Measurements from ENCODE around the gene GALNT5.

GALNT5 gene

GRCh38 chr2:157267476-157267875 lies 10.0 kb downstream of the GALNT5 start:
- no CpG with 5 or more reads among the region's 2 CpGs for WGBS (ENCODE audit: extremely low coverage, insufficient coverage, insufficient read length)

GRCh38 chr2:157269060-157269459 lies 11.6 kb downstream of the GALNT5 start:
- Histone ChIP-seq H3K36me3 (ENCODE audit: control insufficient read depth in 1 of 2, insufficient read depth in 2 of 2, low read length in 2 of 2) (no peaks in the 10 kb centered on the region), H2BK120ac (ENCODE audit: insufficient read depth, low read length, poor library complexity) (no peak overlapping the region), H3K27me3 (ENCODE audit: insufficient read depth, low read length) (no peaks in the 10 kb centered on the region), H4K8ac (ENCODE audit: low read depth, low read length) (no peak overlapping the region), H3K27ac (ENCODE audit: low read depth, low read length) (no peak overlapping the region), H3K4me3 (ENCODE audit: low read depth, low read length) (no peak overlapping the region), H2AFZ (ENCODE audit: insufficient read depth, low read length, poor library complexity) (no peak overlapping the region), H3K4ac (ENCODE audit: low read depth, low read length) (no peak overlapping the region), H3K79me1 (ENCODE audit: low read length) (no peaks in the 10 kb centered on the region), H3K18ac (ENCODE audit: low read length) (no peak overlapping the region), H3K23ac (ENCODE audit: low read length) (no peak overlapping the region), H2BK5ac (ENCODE audit: low read depth, low read length, poor library complexity) (no peak overlapping the region), H3K79me2 (ENCODE audit: control insufficient read depth, insufficient read depth, low read length, poor library complexity) (no peaks in the 10 kb centered on the region), H2AK5ac (ENCODE audit: low read length) (no peak overlapping the region), H3K9ac (ENCODE audit: low read length) (no peak overlapping the region), H2BK12ac (ENCODE audit: low read length) (no peak overlapping the region), H3K4me1 (ENCODE audit: control insufficient read depth in 1 of 2, insufficient read depth in 2 of 2, low read length in 2 of 2) (peaks cover 0 to 1% of the 10 kb centered on the region in 2 experiments), H4K91ac (ENCODE audit: low read depth, low read length) (no peak overlapping the region), H3K14ac (ENCODE audit: low read length) (no peak overlapping the region), H3K9me3 (ENCODE audit: insufficient read depth, low read depth, low read length) (no peaks in the 10 kb centered on the region), H3K4me2 (ENCODE audit: low read length) (no peak overlapping the region), H4K12ac (ENCODE audit: low read depth, low read length) (no peak overlapping the region)
- DNase-seq, result no peak
- WGBS (ENCODE audit: extremely low coverage, insufficient coverage, insufficient read length), result no CpG with 5 or more reads among the region's 2 CpGs

More at GRCh38 chr2:157267476-157267875, 10.0 kb downstream of the GALNT5 start:
- Histone ChIP-seq H3K14ac (ENCODE audit: low read length) (no peak overlapping the region), H3K79me2 (ENCODE audit: control insufficient read depth, insufficient read depth, low read length, poor library complexity) (no peaks in the 10 kb centered on the region), H3K4ac (ENCODE audit: low read depth, low read length) (no peak overlapping the region), H2AFZ (ENCODE audit: insufficient read depth, low read length, poor library complexity) (no peak overlapping the region), H3K36me3 (ENCODE audit: control insufficient read depth in 1 of 2, insufficient read depth in 2 of 2, low read length in 2 of 2) (no peaks in the 10 kb centered on the region), H2BK5ac (ENCODE audit: low read depth, low read length, poor library complexity) (no peak overlapping the region), H2BK120ac (ENCODE audit: insufficient read depth, low read length, poor library complexity) (no peak overlapping the region), H3K9me3 (ENCODE audit: insufficient read depth, low read depth, low read length) (no peaks in the 10 kb centered on the region), H3K4me2 (ENCODE audit: low read length) (no peak overlapping the region), H3K4me1 (ENCODE audit: control insufficient read depth in 1 of 2, insufficient read depth in 2 of 2, low read length in 2 of 2) (peaks cover 0 to 1% of the 10 kb centered on the region in 2 experiments), H3K9ac (ENCODE audit: low read length) (no peak overlapping the region), H2AK5ac (ENCODE audit: low read length) (no peak overlapping the region), H3K27me3 (ENCODE audit: insufficient read depth, low read length) (no peaks in the 10 kb centered on the region), H3K23ac (ENCODE audit: low read length) (no peak overlapping the region), H4K12ac (ENCODE audit: low read depth, low read length) (no peak overlapping the region), H3K4me3 (ENCODE audit: low read depth, low read length) (no peak overlapping the region), H3K79me1 (ENCODE audit: low read length) (no peaks in the 10 kb centered on the region), H3K18ac (ENCODE audit: low read length) (no peak overlapping the region), H2BK12ac (ENCODE audit: low read length) (no peak overlapping the region), H3K27ac (ENCODE audit: low read depth, low read length) (no peak overlapping the region), H4K8ac (ENCODE audit: low read depth, low read length) (no peak overlapping the region), H4K91ac (ENCODE audit: low read depth, low read length) (no peak overlapping the region)
- DNase-seq, result peak in 1 of 2 donors; percentile 12

GRCh38 chr2:157269922-157270321 lies 12.4 kb downstream of the GALNT5 start:
- H3K14ac ChIP-seq (ENCODE audit: low read length), result no peak overlapping the region
- H3K27me3 ChIP-seq (ENCODE audit: insufficient read depth, low read length), result no peaks in the 10 kb centered on the region
- no peak overlapping the region for H2AK5ac ChIP-seq (ENCODE audit: low read length)
- no peak overlapping the region for H3K4ac ChIP-seq (ENCODE audit: low read depth, low read length)
- no peak overlapping the region for H3K4me3 ChIP-seq (ENCODE audit: low read depth, low read length)
- no peaks in the 10 kb centered on the region for H3K79me2 ChIP-seq (ENCODE audit: control insufficient read depth, insufficient read depth, low read length, poor library complexity)
- H3K9ac ChIP-seq (ENCODE audit: low read length), result no peak overlapping the region
- peaks cover 0 to 1% of the 10 kb centered on the region in 2 experiments for H3K4me1 ChIP-seq (ENCODE audit: control insufficient read depth in 1 of 2, insufficient read depth in 2 of 2, low read length in 2 of 2)
- no peaks in the 10 kb centered on the region for H3K79me1 ChIP-seq (ENCODE audit: low read length)
- no peak overlapping the region for H4K8ac ChIP-seq (ENCODE audit: low read depth, low read length)
- no peaks in the 10 kb centered on the region for H3K36me3 ChIP-seq (ENCODE audit: control insufficient read depth in 1 of 2, insufficient read depth in 2 of 2, low read length in 2 of 2)
- H3K27ac ChIP-seq (ENCODE audit: low read depth, low read length), result no peak overlapping the region
- DNase-seq, result no peak
- no peak overlapping the region for H3K4me2 ChIP-seq (ENCODE audit: low read length)
- no peak overlapping the region for H2BK120ac ChIP-seq (ENCODE audit: insufficient read depth, low read length, poor library complexity)
- H2BK5ac ChIP-seq (ENCODE audit: low read depth, low read length, poor library complexity), result no peak overlapping the region
- H3K23ac ChIP-seq (ENCODE audit: low read length), result no peak overlapping the region
- no peak overlapping the region for H3K18ac ChIP-seq (ENCODE audit: low read length)
- H2AFZ ChIP-seq (ENCODE audit: insufficient read depth, low read length, poor library complexity), result no peak overlapping the region
- no peak overlapping the region for H4K12ac ChIP-seq (ENCODE audit: low read depth, low read length)
- no peak overlapping the region for H4K91ac ChIP-seq (ENCODE audit: low read depth, low read length)
- WGBS (ENCODE audit: extremely low coverage, insufficient coverage, insufficient read length), result no CpG with 5 or more reads among the region's 2 CpGs
- H2BK12ac ChIP-seq (ENCODE audit: low read length), result no peak overlapping the region
- no peaks in the 10 kb centered on the region for H3K9me3 ChIP-seq (ENCODE audit: insufficient read depth, low read depth, low read length)

GRCh38 chr2:157271590-157272203 lies 14.2 kb downstream of the GALNT5 start:
- WGBS (ENCODE audit: extremely low coverage, insufficient coverage, insufficient read length), result no CpG with 5 or more reads among the region's 1 CpG
- no peak overlapping the region for H4K91ac ChIP-seq (ENCODE audit: low read depth, low read length)
- H3K4me2 ChIP-seq (ENCODE audit: low read length), result no peak overlapping the region

More at GRCh38 chr2:157271590-157272203, 14.2 kb downstream of the GALNT5 start:
- H4K8ac ChIP-seq (ENCODE audit: low read depth, low read length), result no peak overlapping the region
- H3K79me1 ChIP-seq (ENCODE audit: low read length), result no peaks in the 10 kb centered on the region
- no peak overlapping the region for H3K23ac ChIP-seq (ENCODE audit: low read length)
- no peak overlapping the region for H2BK5ac ChIP-seq (ENCODE audit: low read depth, low read length, poor library complexity)
- H3K27me3 ChIP-seq (ENCODE audit: insufficient read depth, low read length), result no peaks in the 10 kb centered on the region
- no peak overlapping the region for H2AFZ ChIP-seq (ENCODE audit: insufficient read depth, low read length, poor library complexity)
- H3K4me3 ChIP-seq (ENCODE audit: low read depth, low read length), result no peak overlapping the region
- no peak overlapping the region for H2BK120ac ChIP-seq (ENCODE audit: insufficient read depth, low read length, poor library complexity)
- no peaks in the 10 kb centered on the region for H3K79me2 ChIP-seq (ENCODE audit: control insufficient read depth, insufficient read depth, low read length, poor library complexity)
- no peak overlapping the region for H3K18ac ChIP-seq (ENCODE audit: low read length)
- H4K12ac ChIP-seq (ENCODE audit: low read depth, low read length), result no peak overlapping the region
- H2BK12ac ChIP-seq (ENCODE audit: low read length), result no peak overlapping the region
- H3K4ac ChIP-seq (ENCODE audit: low read depth, low read length), result no peak overlapping the region
- DNase-seq, result no peak
- H3K14ac ChIP-seq (ENCODE audit: low read length), result no peak overlapping the region
- no peaks in the 10 kb centered on the region for H3K36me3 ChIP-seq (ENCODE audit: control insufficient read depth in 1 of 2, insufficient read depth in 2 of 2, low read length in 2 of 2)
- no peaks in the 10 kb centered on the region for H3K4me1 ChIP-seq (ENCODE audit: control insufficient read depth in 1 of 2, insufficient read depth in 2 of 2, low read length in 2 of 2)
- H2AK5ac ChIP-seq (ENCODE audit: low read length), result no peak overlapping the region
- H3K9ac ChIP-seq (ENCODE audit: low read length), result no peak overlapping the region
- no peak overlapping the region for H3K27ac ChIP-seq (ENCODE audit: low read depth, low read length)
- no peaks in the 10 kb centered on the region for H3K9me3 ChIP-seq (ENCODE audit: insufficient read depth, low read depth, low read length)
